GM12878 (cell line): ENCODE results near the gene CPB2.

ENCODE experiments used
- CHD4 ChIP-seq: fragments of 200-600 bp; sonication (generic); IDR thresholded peaks from 2 replicates; pipeline ENCODE4 v1.6.1; 2016; ENCODE audit warnings: mild to moderate bottlenecking
- CTCF ChIP-seq, 3 experiments: IDR thresholded peaks in 2 of 3; conservative IDR thresholded peaks in 1 of 3; 2 replicates each; pipeline ENCODE4 v1.5.1; 2011; ENCODE audit warnings: low read depth in 3 of 3, low read length in 3 of 3, mild to moderate bottlenecking in 3 of 3, control low read depth in 2 of 3, moderate library complexity in 2 of 3, inconsistent platforms in 1 of 3, mixed read lengths in 1 of 3; ENCODE audit not compliant: control insufficient read depth in 2 of 3, insufficient read depth in 1 of 3; ENCODE audit errors: extremely low read depth in 1 of 3
- EZH2 ChIP-seq: IDR thresholded peaks from 2 replicates; pipeline ENCODE4 v1.6.1; 2012; ENCODE audit warnings: low read depth, mild to moderate bottlenecking, control low read depth, inconsistent platforms, low read length, borderline replicate concordance; ENCODE audit not compliant: control insufficient read depth
- ZNF207 ChIP-seq: fragments of 450-650 bp; IDR thresholded peaks from 2 replicates; pipeline ENCODE4 v1.6.1; 2014; ENCODE audit warnings: antibody characterized with exemption, mild to moderate bottlenecking, borderline replicate concordance
- ZSCAN29 ChIP-seq: fragments of 450-650 bp; IDR thresholded peaks from 2 replicates; pipeline ENCODE4 v1.6.1; 2017; ENCODE audit warnings: mild to moderate bottlenecking, moderate library complexity
- TF ChIP-seq, protein P1 (sequence below): fragments of 450-650 bp; formaldehyde crosslinking; IDR thresholded peaks from 2 replicates; pipeline ENCODE4 v1.4.0; 2022; ENCODE audit warnings: mild to moderate bottlenecking, moderate library complexity
- TF ChIP-seq, protein P2 (sequence below): fragments of 450-650 bp; formaldehyde crosslinking; IDR thresholded peaks from 2 replicates; pipeline ENCODE4 v1.4.0; 2020; ENCODE audit warnings: mild to moderate bottlenecking, moderate library complexity

- TF ChIP-seq, protein P1, sequence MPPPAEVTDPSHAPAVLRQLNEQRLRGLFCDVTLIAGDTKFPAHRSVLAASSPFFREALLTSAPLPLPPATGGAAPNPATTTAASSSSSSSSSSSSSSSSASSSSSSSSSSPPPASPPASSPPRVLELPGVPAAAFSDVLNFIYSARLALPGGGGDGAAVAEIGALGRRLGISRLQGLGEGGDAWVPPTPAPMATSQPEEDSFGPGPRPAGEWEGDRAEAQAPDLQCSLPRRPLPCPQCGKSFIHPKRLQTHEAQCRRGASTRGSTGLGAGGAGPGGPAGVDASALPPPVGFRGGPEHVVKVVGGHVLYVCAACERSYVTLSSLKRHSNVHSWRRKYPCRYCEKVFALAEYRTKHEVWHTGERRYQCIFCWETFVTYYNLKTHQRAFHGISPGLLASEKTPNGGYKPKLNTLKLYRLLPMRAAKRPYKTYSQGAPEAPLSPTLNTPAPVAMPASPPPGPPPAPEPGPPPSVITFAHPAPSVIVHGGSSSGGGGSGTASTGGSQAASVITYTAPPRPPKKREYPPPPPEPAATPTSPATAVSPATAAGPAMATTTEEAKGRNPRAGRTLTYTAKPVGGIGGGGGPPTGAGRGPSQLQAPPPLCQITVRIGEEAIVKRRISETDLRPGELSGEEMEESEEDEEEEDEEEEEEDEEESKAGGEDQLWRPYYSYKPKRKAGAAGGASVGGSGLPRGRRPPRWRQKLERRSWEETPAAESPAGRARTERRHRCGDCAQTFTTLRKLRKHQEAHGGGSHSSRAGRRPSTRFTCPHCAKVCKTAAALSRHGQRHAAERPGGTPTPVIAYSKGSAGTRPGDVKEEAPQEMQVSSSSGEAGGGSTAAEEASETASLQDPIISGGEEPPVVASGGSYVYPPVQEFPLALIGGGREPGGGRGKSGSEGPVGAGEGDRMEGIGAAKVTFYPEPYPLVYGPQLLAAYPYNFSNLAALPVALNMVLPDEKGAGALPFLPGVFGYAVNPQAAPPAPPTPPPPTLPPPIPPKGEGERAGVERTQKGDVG (CRISPR knock-in tag) = no peak
- TF ChIP-seq, protein P2, sequence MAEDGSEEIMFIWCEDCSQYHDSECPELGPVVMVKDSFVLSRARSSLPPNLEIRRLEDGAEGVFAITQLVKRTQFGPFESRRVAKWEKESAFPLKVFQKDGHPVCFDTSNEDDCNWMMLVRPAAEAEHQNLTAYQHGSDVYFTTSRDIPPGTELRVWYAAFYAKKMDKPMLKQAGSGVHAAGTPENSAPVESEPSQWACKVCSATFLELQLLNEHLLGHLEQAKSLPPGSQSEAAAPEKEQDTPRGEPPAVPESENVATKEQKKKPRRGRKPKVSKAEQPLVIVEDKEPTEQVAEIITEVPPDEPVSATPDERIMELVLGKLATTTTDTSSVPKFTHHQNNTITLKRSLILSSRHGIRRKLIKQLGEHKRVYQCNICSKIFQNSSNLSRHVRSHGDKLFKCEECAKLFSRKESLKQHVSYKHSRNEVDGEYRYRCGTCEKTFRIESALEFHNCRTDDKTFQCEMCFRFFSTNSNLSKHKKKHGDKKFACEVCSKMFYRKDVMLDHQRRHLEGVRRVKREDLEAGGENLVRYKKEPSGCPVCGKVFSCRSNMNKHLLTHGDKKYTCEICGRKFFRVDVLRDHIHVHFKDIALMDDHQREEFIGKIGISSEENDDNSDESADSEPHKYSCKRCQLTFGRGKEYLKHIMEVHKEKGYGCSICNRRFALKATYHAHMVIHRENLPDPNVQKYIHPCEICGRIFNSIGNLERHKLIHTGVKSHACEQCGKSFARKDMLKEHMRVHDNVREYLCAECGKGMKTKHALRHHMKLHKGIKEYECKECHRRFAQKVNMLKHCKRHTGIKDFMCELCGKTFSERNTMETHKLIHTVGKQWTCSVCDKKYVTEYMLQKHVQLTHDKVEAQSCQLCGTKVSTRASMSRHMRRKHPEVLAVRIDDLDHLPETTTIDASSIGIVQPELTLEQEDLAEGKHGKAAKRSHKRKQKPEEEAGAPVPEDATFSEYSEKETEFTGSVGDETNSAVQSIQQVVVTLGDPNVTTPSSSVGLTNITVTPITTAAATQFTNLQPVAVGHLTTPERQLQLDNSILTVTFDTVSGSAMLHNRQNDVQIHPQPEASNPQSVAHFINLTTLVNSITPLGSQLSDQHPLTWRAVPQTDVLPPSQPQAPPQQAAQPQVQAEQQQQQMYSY (CRISPR knock-in tag) = no peak
- TF ChIP-seq CTCF (IDR thresholded peaks at IDR 0.05 in 2 of 3, conservative IDR thresholded peaks at IDR 0.05 in 1 of 3; ENCODE audit: control insufficient read depth in 2 of 3, extremely low read depth in 1 of 3, insufficient read depth in 1 of 3, low read depth in 3 of 3, low read length in 3 of 3) = no peak
- TF ChIP-seq EZH2 = no peak
- TF ChIP-seq ZNF207 = no peak
- TF ChIP-seq ZSCAN29 = no peak
- TF ChIP-seq CHD4 = no peak
Measured at GRCh38 chr13:46016216-46016615, 88.6 kb downstream of the CPB2 start.
